ENCODE data around the gene NDFIP1. TPM values are rescaled to one million over a fixed set of nuclear protein-coding genes. Genes with fewer than 3 reads are reported as not detected.

NDFIP1 gene
- total and polyA plus RNA-seq, 2 of the 4 experiments (the other 2 are of a cell fraction) = 7.7 to 15.4 TPM

DNA sequence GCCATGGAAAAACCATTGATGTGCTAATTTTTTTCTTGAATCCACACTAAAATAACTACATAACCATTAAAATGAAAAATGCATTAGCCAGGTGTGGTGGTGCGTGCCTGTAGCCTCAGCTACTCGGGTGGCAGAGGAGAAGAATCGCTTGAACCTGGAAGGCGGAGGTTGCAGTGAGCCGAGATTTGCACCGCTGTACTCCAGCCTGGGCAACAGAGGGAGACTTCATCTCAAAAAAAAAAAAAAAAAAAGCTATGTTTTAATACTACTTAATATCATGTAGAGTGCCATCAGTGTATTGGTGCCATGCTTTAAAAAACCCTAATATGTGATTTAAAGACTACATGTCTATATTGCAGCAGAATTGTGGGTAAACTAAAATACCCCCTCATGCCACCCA is 58.9 kb downstream of the NDFIP1 start:
- CTCF ChIA-PET = interaction anchor here (0.7 kb wide), 1 partner anchor 376 kb away, joined by 3 read pairs; no protein-coding TSS in a partner anchor
- Histone ChIP-seq H3K36me3 (ENCODE audit: control insufficient read depth, insufficient read depth, low read length) (no peaks in the 10 kb centered on the region), H3K18ac (ENCODE audit: low read depth, low read length) (no peak overlapping the region), H3K9me3 (ENCODE audit: control insufficient read depth, insufficient read depth, low read length) (no peaks in the 10 kb centered on the region), H2BK20ac (ENCODE audit: low read depth, low read length) (no peak overlapping the region), H4K91ac (ENCODE audit: insufficient read depth, low read depth, low read length) (no peak overlapping the region), H3K4ac (ENCODE audit: low read depth, low read length) (no peak overlapping the region), H3K9ac (ENCODE audit: low read depth, low read length) (no peak overlapping the region), H3K9me1 (ENCODE audit: insufficient read depth, low read length) (no peaks in the 10 kb centered on the region), H3K23ac (ENCODE audit: low read depth, low read length) (no peak overlapping the region), H3K4me2 (ENCODE audit: low read depth, low read length) (no peak overlapping the region), H4K20me1 (ENCODE audit: insufficient read depth, low read length) (no peaks in the 10 kb centered on the region), H3K4me1 (ENCODE audit: control insufficient read depth, insufficient read depth, low read length) (peaks cover 3% of the 10 kb centered on the region), H3K79me1 (ENCODE audit: low read depth in 1 of 2, low read length in 2 of 2) (no peaks in the 10 kb centered on the region), H3K4me3 (ENCODE audit: insufficient read depth, low read depth, low read length) (no peak overlapping the region), H3K27me3 (ENCODE audit: control insufficient read depth, insufficient read depth, low read length) (no peaks in the 10 kb centered on the region), H3K27ac (ENCODE audit: insufficient read depth, low read length) (no peak overlapping the region), H4K8ac (ENCODE audit: low read depth in 2 of 2, low read length in 2 of 2) (no peak overlapping the region), H2BK15ac (ENCODE audit: low read depth, low read length) (no peak overlapping the region), H2AK9ac (replicated peaks; ENCODE audit: low read depth, low read length, poor library complexity) (no peak overlapping the region), H3K56ac (ENCODE audit: extremely low read depth, insufficient read depth, low read length) (no peak overlapping the region), H2BK5ac (ENCODE audit: low read depth, low read length, poor library complexity, severe bottlenecking) (no peak overlapping the region), H4K5ac (ENCODE audit: low read depth, low read length) (no peak overlapping the region), H2BK120ac (ENCODE audit: low read depth, low read length) (no peak overlapping the region), H2AFZ (replicated peaks; ENCODE audit: low read length, poor library complexity) (no peak overlapping the region), H3K14ac (replicated peaks; ENCODE audit: low read depth, low read length) (no peak overlapping the region), H2AK5ac (ENCODE audit: low read depth, low read length) (no peak overlapping the region)
- intact Hi-C loops (cut with micrococcal nuclease) (no loop called here), dilution Hi-C loops (cut with HindIII; ENCODE audit: low sequenced_read_pairs, unreplicated experiment) (no loop called here), in situ Hi-C loops (cut with MboI; ENCODE audit: low sequenced_read_pairs) (no loop called here)
- ATAC-seq (ENCODE audit: low read depth) = no peak
- no CpG with 5 or more reads among the region's 6 CpGs for WGBS, 2 experiments (ENCODE audit: extremely low coverage in 2 of 2, insufficient read length in 1 of 2)
- BruUV-seq (replicated peaks) = no TSS peak
- POLR2A ChIA-PET (ENCODE audit: unreplicated experiment) = no interaction called here
- DNase-seq = no peak
- TF ChIP-seq CTCF (conservative IDR thresholded peaks at IDR 0.05; ENCODE audit: low read depth, low read length) = no peak
- peak; percentile 19; the same call in 1 of the 2 replicates for TF ChIP-seq SMC3 (IDR thresholded peaks at IDR 0.05; ENCODE audit: low read depth, low read length)
